Measurements from ENCODE around the gene RBM6. TPM values are rescaled to one million over a fixed set of nuclear protein-coding genes. Genes with fewer than 3 reads are reported as not detected.

Gene RBM6
- total and polyA plus RNA-seq, 2 of the 4 experiments (the other 2 are of a cell fraction), result 38.5 to 64.6 TPM

GRCh38 chr3:49930168-49930690, 9.7 kb upstream of the RBM6 start:
- Histone ChIP-seq H2AK9ac (replicated peaks; ENCODE audit: low read depth, low read length, poor library complexity) (peak overlapping the region; percentile 83), H3K9me1 (ENCODE audit: insufficient read depth, low read length) (peaks cover 5% of the 10 kb centered on the region; the same call in 1 of the 2 replicates), H3K9ac (ENCODE audit: low read depth, low read length) (peak overlapping the region; percentile 68), H2BK20ac (ENCODE audit: low read depth, low read length) (peak overlapping the region; percentile 22; the same call in 1 of the 2 replicates), H3K4ac (ENCODE audit: low read depth, low read length) (peak overlapping the region; percentile 94), H2AK5ac (ENCODE audit: low read depth, low read length) (peak overlapping the region; percentile 6), H3K18ac (ENCODE audit: low read depth, low read length) (peak overlapping the region; percentile 65), H3K4me2 (ENCODE audit: low read depth, low read length) (peak overlapping the region; percentile 77), H4K8ac (ENCODE audit: low read depth in 2 of 2, low read length in 2 of 2) (peak overlapping the region; percentile 93 to 95), H3K79me1 (ENCODE audit: low read depth in 1 of 2, low read length in 2 of 2) (peaks cover 16 to 28% of the 10 kb centered on the region in 2 experiments), H4K20me1 (ENCODE audit: insufficient read depth, low read length) (no peaks in the 10 kb centered on the region), H2AFZ (replicated peaks; ENCODE audit: low read length, poor library complexity) (peak overlapping the region; percentile 100), H3K14ac (replicated peaks; ENCODE audit: low read depth, low read length) (peak overlapping the region; percentile 95), H3K4me3 (ENCODE audit: insufficient read depth, low read depth, low read length) (peak overlapping the region; percentile 28), H3K27ac (ENCODE audit: insufficient read depth, low read length) (peak overlapping the region; percentile 55), H3K4me1 (ENCODE audit: control insufficient read depth, insufficient read depth, low read length) (peaks cover 5% of the 10 kb centered on the region), H3K27me3 (ENCODE audit: control insufficient read depth, insufficient read depth, low read length) (no peaks in the 10 kb centered on the region), H2BK120ac (ENCODE audit: low read depth, low read length) (peak overlapping the region; percentile 91), H3K23ac (ENCODE audit: low read depth, low read length) (peak overlapping the region; percentile 79; the same call in 1 of the 2 replicates), H2BK5ac (ENCODE audit: low read depth, low read length, poor library complexity, severe bottlenecking) (peak overlapping the region; percentile 51), H3K9me3 (ENCODE audit: control insufficient read depth, insufficient read depth, low read length) (no peaks in the 10 kb centered on the region), H4K91ac (ENCODE audit: insufficient read depth, low read depth, low read length) (peak overlapping the region; percentile 97), H3K36me3 (ENCODE audit: control insufficient read depth, insufficient read depth, low read length) (no peaks in the 10 kb centered on the region), H3K56ac (ENCODE audit: extremely low read depth, insufficient read depth, low read length) (peak overlapping the region; percentile 80), H2BK15ac (ENCODE audit: low read depth, low read length) (peak overlapping the region; percentile 63; the same call in 1 of the 3 replicates), H4K5ac (ENCODE audit: low read depth, low read length) (peak overlapping the region; percentile 96)
- no peak for TF ChIP-seq RAD21 (IDR thresholded peaks at IDR 0.05; ENCODE audit: low read length)
- intact Hi-C loops (cut with micrococcal nuclease) (no loop called here), dilution Hi-C loops (cut with HindIII; ENCODE audit: low sequenced_read_pairs, unreplicated experiment) (no loop called here), in situ Hi-C loops (cut with MboI; ENCODE audit: low sequenced_read_pairs) (no loop called here)
- ChIA-PET CTCF (interaction anchor here (0.5 to 0.8 kb wide), 2 partner anchors 9 to 29 kb away, joined by 3 to 9 read pairs; no protein-coding TSS in a partner anchor), POLR2A (ENCODE audit: unreplicated experiment) (interaction anchor here (0.6 to 0.8 kb wide), 2 partner anchors 10 to 78 kb away, joined by 4 to 12 read pairs; partner anchors contain the start of gene RBM6)
- 20% methylated on average over 1 of the region's 16 CpGs; no CpG with 5 or more reads in 1 of the 2 experiments for WGBS, 2 experiments (ENCODE audit: extremely low coverage in 2 of 2, insufficient read length in 1 of 2)
- DNase-seq, result no peak
- no TSS peak for BruUV-seq (replicated peaks)
- no peak for ATAC-seq (ENCODE audit: low read depth)
